SU-DHL-6 (cell line): Measurements from ENCODE around the gene SLC6A4.
A peak's percentile ranks its signal among the peaks of the same experiment; 100 is the strongest.

ENCODE experiments used
- H2AFZ ChIP-seq: fragments of 200-600 bp; sonication (generic); 2 replicates; pipeline ENCODE4 v1.6.1; 2014; ENCODE audit warnings: low read depth, mild to moderate bottlenecking, moderate library complexity, mixed read lengths, antibody characterized with exemption, low read length; ENCODE audit not compliant: severe bottlenecking
- H3F3A ChIP-seq: fragments of 200-600 bp; shearing (Covaris generic); 2 replicates; pipeline ENCODE4 v1.6.0; 2016; ENCODE audit warnings: antibody characterized with exemption, mild to moderate bottlenecking; ENCODE audit not compliant: insufficient read depth
- H3K27ac ChIP-seq: fragments of 200-600 bp; sonication (generic); 2 replicates; pipeline ENCODE4 v1.5.1; 2016; ENCODE audit warnings: low read depth, mild to moderate bottlenecking, low read length, moderate library complexity, mixed read lengths
- H3K27me3 ChIP-seq: fragments of 200-600 bp; sonication (generic), shearing (Covaris generic); 2 replicates; pipeline ENCODE4 v1.6.0; 2014; ENCODE audit warnings: mild to moderate bottlenecking, low read length
- H3K36me3 ChIP-seq: fragments of 200-600 bp; sonication (generic); 2 replicates; pipeline ENCODE4 v1.6.1; 2014; ENCODE audit warnings: mild to moderate bottlenecking, low read length, mixed read lengths
- H3K4me2 ChIP-seq: fragments of 300-600, 200-600 bp; shearing (Covaris generic), sonication (generic); 2 replicates; pipeline ENCODE4 v1.6.0; 2014; ENCODE audit warnings: low read length, low read depth, mild to moderate bottlenecking; ENCODE audit not compliant: poor library complexity, severe bottlenecking
- H3K4me3 ChIP-seq: fragments of 200-600 bp; sonication (generic); 2 replicates; pipeline ENCODE4 v1.5.1; 2014; ENCODE audit warnings: antibody characterized with exemption, low read length, mild to moderate bottlenecking, mixed read lengths; ENCODE audit not compliant: insufficient read depth, poor library complexity, severe bottlenecking
- H3K79me2 ChIP-seq: fragments of 200-600 bp; sonication (generic); 2 replicates; pipeline ENCODE4 v1.6.1; 2014; ENCODE audit warnings: mild to moderate bottlenecking, low read length, moderate library complexity; ENCODE audit not compliant: insufficient read depth
- H3K9ac ChIP-seq: fragments of 200-600 bp; sonication (generic); 2 replicates; pipeline ENCODE4 v1.7.0; 2014; ENCODE audit warnings: mild to moderate bottlenecking, low read length
- H3K9me2 ChIP-seq: fragments of 200-600 bp; sonication (generic); replicated peaks from 2 replicates; pipeline ENCODE4 v1.6.1; 2014; ENCODE audit warnings: low read length; ENCODE audit not compliant: insufficient read depth
- H3K9me3 ChIP-seq: fragments of 200-600 bp; sonication (generic); 2 replicates; pipeline ENCODE4 v1.6.1; 2014; ENCODE audit warnings: low read length, mixed read lengths; ENCODE audit not compliant: insufficient read depth
- H4K20me1 ChIP-seq: fragments of 200-600 bp; sonication (generic); 2 replicates; pipeline ENCODE4 v1.6.1; 2014; ENCODE audit warnings: low read depth, mild to moderate bottlenecking, antibody characterized with exemption, low read length, moderate library complexity, mixed read lengths
- CTCF ChIP-seq: fragments of 200-600 bp; sonication (generic); IDR thresholded peaks from one replicate; pipeline ENCODE4 v1.5.1; 2017; ENCODE audit warnings: antibody characterized with exemption, mild to moderate bottlenecking, low read length, moderate library complexity; ENCODE audit not compliant: insufficient read depth, poor library complexity, severe bottlenecking
- EZH2phosphoT487 ChIP-seq: fragments of 200-600 bp; sonication (generic), shearing (Covaris generic); conservative IDR thresholded peaks from 2 replicates; pipeline ENCODE4 v1.6.1; 2018; ENCODE audit warnings: mild to moderate bottlenecking, antibody characterized with exemption, low read length, moderate library complexity, mixed read lengths

Gene SLC6A4

GRCh38 chr17:30160419-30161172 lies 74.9 kb downstream of the SLC6A4 start:
- H3K36me3 ChIP-seq, result peaks cover 38% of the 10 kb centered on the region
- H2AFZ ChIP-seq, result no peak overlapping the region
- peaks cover 16% of the 10 kb centered on the region; the same call in 1 of the 2 replicates for H3K9me3 ChIP-seq
- H3K27ac ChIP-seq, result no peak overlapping the region
- H3K4me3 ChIP-seq, result no peak overlapping the region
- H3K79me2 ChIP-seq, result peaks cover 65% of the 10 kb centered on the region
- H4K20me1 ChIP-seq, result no peaks in the 10 kb centered on the region
- H3K9ac ChIP-seq, result no peak overlapping the region
- H3K4me2 ChIP-seq, result no peak overlapping the region
- H3K27me3 ChIP-seq, result no peaks in the 10 kb centered on the region
- TF ChIP-seq CTCF (no peak), EZH2phosphoT487 (no peak)
- peaks cover 22% of the 10 kb centered on the region for H3F3A ChIP-seq
- H3K9me2 ChIP-seq, result no peaks in the 10 kb centered on the region

- Histone ChIP-seq H3K36me3 (peaks cover 38% of the 10 kb centered on the region), H3K4me2 (peak overlapping the region; percentile 35), H3K79me2 (peaks cover 64% of the 10 kb centered on the region), H3K27ac (no peak overlapping the region; the same call in 1 of the 2 replicates), H3K9me2 (no peaks in the 10 kb centered on the region), H4K20me1 (no peaks in the 10 kb centered on the region), H3K9me3 (peaks cover 16% of the 10 kb centered on the region; the same call in 1 of the 2 replicates), H3K27me3 (no peaks in the 10 kb centered on the region), H3K9ac (no peak overlapping the region), H3K4me3 (no peak overlapping the region), H3F3A (peaks cover 18% of the 10 kb centered on the region; the same call in 1 of the 2 replicates), H2AFZ (no peak overlapping the region)
- TF ChIP-seq EZH2phosphoT487, result no peak
- TF ChIP-seq CTCF, result no peak
Observed at GRCh38 chr17:30158896-30159625, 76.4 kb downstream of the SLC6A4 start.

GRCh38 chr17:30155389-30155788 lies 80.1 kb downstream of the SLC6A4 start:
- H4K20me1 ChIP-seq, result no peaks in the 10 kb centered on the region
- H3K27ac ChIP-seq, result no peak overlapping the region
- H3K4me2 ChIP-seq, result no peak overlapping the region
- peaks cover 25% of the 10 kb centered on the region for H3K36me3 ChIP-seq
- H3K9me2 ChIP-seq, result no peaks in the 10 kb centered on the region
- H3K9me3 ChIP-seq, result peaks cover 12% of the 10 kb centered on the region; the same call in 1 of the 2 replicates
- no peaks in the 10 kb centered on the region for H3K27me3 ChIP-seq
- H3K79me2 ChIP-seq, result peaks cover 64% of the 10 kb centered on the region
- no peak overlapping the region for H2AFZ ChIP-seq
- peaks cover 9% of the 10 kb centered on the region; the same call in 1 of the 2 replicates for H3F3A ChIP-seq
- no peak overlapping the region for H3K9ac ChIP-seq
- H3K4me3 ChIP-seq, result no peak overlapping the region
- TF ChIP-seq EZH2phosphoT487, result no peak
- no peak for TF ChIP-seq CTCF
